Endothelial cell of umbilical vein (primary cell): Measurements from ENCODE around the gene SLC12A6. TPM values are rescaled to one million over a fixed set of nuclear protein-coding genes. Genes with fewer than 3 reads are reported as not detected.

Experiments
- BruUV-seq: library from RNA; stranded (reverse); fragments of 400-500 nt; replicated peaks from 2 replicates; lab custom pipeline; 2021; lab: Mats Ljungman, UMichigan
- CTCF ChIA-PET: fragments of 300-600, 350-600 bp; sonication (Branson Sonifier 250); formaldehyde crosslinking; loops from one replicate; lab custom pipeline; 2021; ENCODE audit warnings: antibody characterized with exemption, inconsistent platforms; lab: Charles Lee
- POLR2A ChIA-PET: fragments of 300-600, 350-600 bp; sonication (Branson Sonifier 250); formaldehyde crosslinking; loops from one replicate; lab custom pipeline; 2021; ENCODE audit warnings: antibody characterized with exemption, inconsistent platforms; lab: Charles Lee
- DNase-seq: peaks from one replicate; pipeline ENCODE4 v3.0.0-alpha.2; 2011; ENCODE audit warnings: low read depth, low spot score
- FAIRE-seq: peaks from 2 replicates; lab custom pipeline; 2011; peaks lifted over from hg19 to GRCh38; lab: Jason Lieb, UNC
- H2AFZ ChIP-seq: 2 replicates; pipeline ENCODE4 v1.6.0; 2012; ENCODE audit warnings: low read depth, low read length, control low read depth, inconsistent platforms
- H3K27ac ChIP-seq: 2 replicates; pipeline ENCODE4 v1.5.1; 2011; ENCODE audit warnings: low read depth, mild to moderate bottlenecking, control low read depth, low read length, moderate library complexity; ENCODE audit not compliant: insufficient read depth
- H3K27me3 ChIP-seq, 2 experiments: 2 replicates each; pipeline versions ENCODE4 v1.6.0 to v1.6.1; 2011; ENCODE audit warnings: low read length in 2 of 2, mixed read lengths in 1 of 2; ENCODE audit not compliant: control insufficient read depth in 2 of 2, insufficient read depth in 2 of 2
- H3K36me3 ChIP-seq, 2 experiments: 2 replicates in 1 of 2; 3 replicates in 1 of 2; pipeline ENCODE4 v1.5.1; 2011; ENCODE audit warnings: low read length in 2 of 2, mild to moderate bottlenecking in 1 of 2, moderate library complexity in 1 of 2; ENCODE audit not compliant: control insufficient read depth in 2 of 2, insufficient read depth in 2 of 2; ENCODE audit errors: extremely low read depth in 1 of 2
- H3K4me1 ChIP-seq: 3 replicates; pipeline ENCODE4 v1.5.1; 2011; ENCODE audit warnings: mild to moderate bottlenecking, low read length; ENCODE audit not compliant: control insufficient read depth, insufficient read depth; ENCODE audit errors: extremely low read depth
- H3K4me2 ChIP-seq: 2 replicates; pipeline ENCODE4 v1.6.1; 2011; ENCODE audit warnings: low read length, control low read depth, mixed read lengths; ENCODE audit not compliant: insufficient read depth
- H3K4me3 ChIP-seq, 3 experiments: fragments of 200-600 bp in 1 of 3; sonication (generic), shearing (Covaris generic) in 1 of 3; replicated peaks in 1 of 3; 2 replicates each; pipeline ENCODE4 v1.5.1; 2011 to 2016; ENCODE audit warnings: control low read depth in 3 of 3, low read length in 3 of 3, mild to moderate bottlenecking in 2 of 3, inconsistent platforms in 1 of 3, low read depth in 1 of 3, moderate library complexity in 1 of 3; ENCODE audit not compliant: insufficient read depth in 1 of 3
- H3K79me2 ChIP-seq: 2 replicates; pipeline ENCODE4 v1.6.0; 2012; ENCODE audit warnings: low read length, inconsistent platforms; ENCODE audit not compliant: control insufficient read depth, insufficient read depth
- H3K9ac ChIP-seq: replicated peaks from 2 replicates; pipeline ENCODE3; 2011; ENCODE audit warnings: low read length, control low read depth; ENCODE audit not compliant: insufficient read depth; ENCODE audit errors: extremely low read depth
- H3K9me1 ChIP-seq: replicated peaks from 3 replicates; pipeline ENCODE4 v1.6.0; 2011; ENCODE audit warnings: mild to moderate bottlenecking, low read length; ENCODE audit not compliant: control insufficient read depth, insufficient read depth; ENCODE audit errors: extremely low read depth
- H3K9me3 ChIP-seq: replicated peaks from 2 replicates; pipeline ENCODE4 v1.5.1; 2012; ENCODE audit warnings: low read length, inconsistent platforms; ENCODE audit not compliant: control insufficient read depth, insufficient read depth
- H4K20me1 ChIP-seq: replicated peaks from 2 replicates; pipeline ENCODE3; 2011; ENCODE audit warnings: mild to moderate bottlenecking, low read length; ENCODE audit not compliant: control insufficient read depth, insufficient read depth; ENCODE audit errors: extremely low read depth
- EZH2 ChIP-seq: IDR thresholded peaks from 2 replicates; pipeline ENCODE4 v1.6.1; 2012; ENCODE audit warnings: borderline replicate concordance, low read depth, mild to moderate bottlenecking, moderate library complexity, low read length, inconsistent platforms; ENCODE audit not compliant: severe bottlenecking
- FOS ChIP-seq: IDR thresholded peaks from 2 replicates; pipeline ENCODE4 v1.6.1; 2011; ENCODE audit warnings: mild to moderate bottlenecking, low read length, moderate library complexity, borderline replicate concordance; ENCODE audit not compliant: insufficient read depth
- GATA2 ChIP-seq: IDR thresholded peaks from 2 replicates; pipeline ENCODE4 v1.7.0; 2011; ENCODE audit warnings: low read depth, mild to moderate bottlenecking, moderate library complexity, mixed read lengths, low read length; ENCODE audit not compliant: insufficient read length, insufficient read depth
- JUN ChIP-seq: IDR thresholded peaks from 2 replicates; pipeline ENCODE4 v1.6.1; 2011; ENCODE audit warnings: borderline replicate concordance, low read depth; ENCODE audit not compliant: insufficient read length, insufficient read depth
- MAX ChIP-seq: IDR thresholded peaks from 2 replicates; pipeline ENCODE4 v1.6.1; 2011; ENCODE audit not compliant: insufficient read depth, insufficient read length
- MYC ChIP-seq: IDR thresholded peaks from one replicate; pipeline ENCODE4 v1.6.1; 2011; ENCODE audit warnings: mild to moderate bottlenecking, low read depth, low read length
- POLR2A ChIP-seq: IDR thresholded peaks from 2 replicates; pipeline ENCODE4 v1.6.1; 2012; ENCODE audit warnings: low read depth, mild to moderate bottlenecking, control low read depth, low read length
- POLR2AphosphoS5 ChIP-seq: IDR thresholded peaks from 2 replicates; pipeline ENCODE4 v1.6.1; 2012; ENCODE audit warnings: low read depth, mild to moderate bottlenecking, control low read depth, low read length, moderate library complexity; ENCODE audit not compliant: insufficient read depth
- dilution Hi-C: fragments of 300-500 bp; cut with MboI; formaldehyde crosslinking; loops from one replicate; pipeline ENCODE4 v1.15.0; 2019; ENCODE audit warnings: low sequenced_read_pairs; ENCODE audit not compliant: extremely low pct_ligation_motif_present
- intact Hi-C: fragments of 100-400 bp; cut with micrococcal nuclease; formaldehyde crosslinking; loops from one replicate; pipeline ENCODE4 v1.10.0; 2022
- polyA plus RNA-seq, 4 experiments: library from polyadenylated mRNA; depleted of rRNA in 3 of 4; stranded (reverse) in 3 of 4; unstranded in 1 of 4; fragments of >200 nt; gene quantifications; 2 replicates each; pipeline versions ENCODE4 v1.2.1 to v1.2.3, GENCODE V29; 2011 to 2012; ENCODE audit warnings: missing spikeins in 1 of 4
- total RNA-seq: library from RNA; stranded (reverse); gene quantifications from 2 replicates; pipeline ENCODE4 v1.2.3, GENCODE V29; 2021
- TF ChIP-seq, protein P1 (sequence below), 2 donors: IDR thresholded peaks; 1 replicate in 1 of 2; 2 replicates in 1 of 2; pipeline ENCODE4 v1.5.1; 2011; ENCODE audit warnings: low read length in 2 of 2, mild to moderate bottlenecking in 2 of 2, moderate library complexity in 2 of 2, control low read depth in 1 of 2, inconsistent platforms in 1 of 2, low read depth in 1 of 2; ENCODE audit not compliant: insufficient read depth in 1 of 2; ENCODE audit errors: extremely low read depth in 1 of 2

SLC12A6 gene
- total and polyA plus RNA-seq, 2 donors (not counting 3 experiments of a cell fraction or from before 2014, with no cell fraction given) = 21.4 to 27.1 TPM

DNA sequence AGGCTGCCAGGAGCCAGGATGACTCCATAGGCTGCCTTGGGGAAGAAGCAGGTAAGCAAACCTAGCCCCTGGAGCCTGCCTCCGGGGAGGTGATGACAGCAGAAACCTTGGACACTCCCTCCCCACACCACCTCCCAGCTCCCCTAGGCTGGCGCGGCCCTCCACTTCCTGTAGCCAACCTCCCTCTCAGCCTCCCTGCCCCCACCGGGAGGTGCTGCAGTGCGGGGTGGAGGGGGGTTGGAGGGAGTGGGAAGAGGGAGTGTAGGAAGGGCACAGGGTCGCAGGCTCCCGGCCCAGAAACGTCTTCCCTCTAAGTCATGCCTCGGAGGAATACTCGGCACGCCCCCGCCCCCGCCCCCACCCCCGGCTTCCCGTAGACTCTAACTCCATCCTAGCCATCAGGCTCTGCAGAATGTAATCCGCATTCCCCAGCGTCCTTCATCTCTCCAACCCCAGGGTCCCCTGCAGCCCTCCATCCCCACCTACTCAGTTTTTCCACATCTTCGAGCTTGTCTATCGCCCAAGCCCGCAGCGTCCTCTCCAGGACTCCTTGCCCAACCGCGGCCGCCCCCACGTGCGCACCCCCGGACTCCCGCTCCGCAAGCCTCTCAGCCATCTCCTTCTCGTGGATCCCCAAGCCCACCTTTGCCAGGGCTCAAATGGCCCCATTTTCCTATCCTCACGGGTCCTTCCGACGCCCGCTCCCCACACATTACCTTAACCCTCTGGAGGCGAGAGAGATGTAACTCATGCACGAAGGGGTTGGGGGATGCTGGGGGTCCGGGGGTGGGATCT, 28.9 kb upstream of the SLC12A6 start:
- intact Hi-C loops = loop anchor here (1.0 to 2.0 kb wide), 9 partner anchors 23 to 304 kb away; partner anchors contain the start of genes GOLGA8A, GOLGA8B, KATNBL1 and NOP10
- Histone ChIP-seq H3K79me2 (peaks cover 16% of the 10 kb centered on the region), H3K9me1 (no peaks in the 10 kb centered on the region), H2AFZ (peak overlapping the region; percentile 97), H3K9ac (peak overlapping the region; percentile 60), H4K20me1 (no peaks in the 10 kb centered on the region), H3K4me2 (peak overlapping the region; percentile 80), H3K4me3 (peak overlapping the region; percentile 79 to 94 (median 83)), H3K27me3 (no peaks in the 10 kb centered on the region), H3K36me3 (peaks cover 0 to 2% of the 10 kb centered on the region in 2 experiments), H3K9me3 (no peaks in the 10 kb centered on the region), H3K27ac (no peak overlapping the region), H3K4me1 (peaks cover 22% of the 10 kb centered on the region)
- BruUV-seq = no TSS peak
- FAIRE-seq = peak; percentile 72
- POLR2A ChIA-PET = interaction anchor here (0.7 kb wide), 1 partner anchor 29 kb away, joined by 3 read pairs; the partner anchor contains the start of gene SLC12A6
- dilution Hi-C loops = no loop called here
- peak; percentile 34 for DNase-seq
- TF ChIP-seq, protein P1, sequence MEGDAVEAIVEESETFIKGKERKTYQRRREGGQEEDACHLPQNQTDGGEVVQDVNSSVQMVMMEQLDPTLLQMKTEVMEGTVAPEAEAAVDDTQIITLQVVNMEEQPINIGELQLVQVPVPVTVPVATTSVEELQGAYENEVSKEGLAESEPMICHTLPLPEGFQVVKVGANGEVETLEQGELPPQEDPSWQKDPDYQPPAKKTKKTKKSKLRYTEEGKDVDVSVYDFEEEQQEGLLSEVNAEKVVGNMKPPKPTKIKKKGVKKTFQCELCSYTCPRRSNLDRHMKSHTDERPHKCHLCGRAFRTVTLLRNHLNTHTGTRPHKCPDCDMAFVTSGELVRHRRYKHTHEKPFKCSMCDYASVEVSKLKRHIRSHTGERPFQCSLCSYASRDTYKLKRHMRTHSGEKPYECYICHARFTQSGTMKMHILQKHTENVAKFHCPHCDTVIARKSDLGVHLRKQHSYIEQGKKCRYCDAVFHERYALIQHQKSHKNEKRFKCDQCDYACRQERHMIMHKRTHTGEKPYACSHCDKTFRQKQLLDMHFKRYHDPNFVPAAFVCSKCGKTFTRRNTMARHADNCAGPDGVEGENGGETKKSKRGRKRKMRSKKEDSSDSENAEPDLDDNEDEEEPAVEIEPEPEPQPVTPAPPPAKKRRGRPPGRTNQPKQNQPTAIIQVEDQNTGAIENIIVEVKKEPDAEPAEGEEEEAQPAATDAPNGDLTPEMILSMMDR (IDR thresholded peaks at IDR 0.05; ENCODE audit: extremely low read depth in 1 of 2, insufficient read depth in 1 of 2, low read depth in 1 of 2, low read length in 2 of 2) = no peak
- TF ChIP-seq POLR2A (no peak), EZH2 (no peak), JUN (no peak), FOS (no peak), POLR2AphosphoS5 (no peak), MAX (no peak), GATA2 (no peak), MYC (no peak)
- CTCF ChIA-PET = interaction anchor here (0.6 to 4.4 kb wide), 25 partner anchors 8 to 304 kb away, joined by 3 to 94 read pairs (median 7); partner anchors contain the start of genes EMC4, EMC7, KATNBL1 and NOP10
